Ovary (tissue), 9 donors: ENCODE measurements around the gene RGS6. TPM values are rescaled to one million over a fixed set of nuclear protein-coding genes. Genes with fewer than 3 reads are reported as not detected.

Source experiments
- DNase-seq, 5 donors: peaks; one replicate each; pipeline ENCODE4 v3.0.0-alpha.2; 2019 to 2020
- H3K27ac ChIP-seq, 2 donors: fragments of 200-600 bp; one replicate each; pipeline versions ENCODE4 v1.5.1 to v1.8.0; 2019 to 2022
- H3K27me3 ChIP-seq: fragments of 200-600 bp; one replicate; pipeline ENCODE4 v1.8.0; 2022
- H3K36me3 ChIP-seq: fragments of 200-600 bp; sonication (generic); one replicate; pipeline ENCODE4 v1.5.1; 2019
- H3K4me1 ChIP-seq: one replicate; pipeline ENCODE4 v1.8.1; 2013; ENCODE audit warnings: mild to moderate bottlenecking, moderate library complexity; ENCODE audit not compliant: insufficient read depth
- H3K4me3 ChIP-seq: fragments of 200-600 bp; sonication (generic); one replicate; pipeline ENCODE4 v1.5.1; 2017
- H3K9me3 ChIP-seq, 2 donors: fragments of 200-600 bp in 1 of 2; sonication (generic) in 1 of 2; one replicate each; pipeline versions ENCODE4 v1.5.1 to v1.8.1; 2013 to 2019; ENCODE audit warnings: mild to moderate bottlenecking in 1 of 2, moderate library complexity in 1 of 2
- EP300 ChIP-seq: sonication (generic); formaldehyde crosslinking; IDR thresholded peaks from one replicate; pipeline ENCODE4 v1.6.1; 2017; ENCODE audit warnings: antibody characterized with exemption
- POLR2A ChIP-seq: fragments of 450-650 bp; IDR thresholded peaks from one replicate; pipeline ENCODE4 v1.6.1; 2017; ENCODE audit warnings: antibody characterized with exemption, mild to moderate bottlenecking, moderate library complexity
- WGBS, 3 donors: extraction: QIAGEN DNeasy Blood & Tissue Kit in 1 of 3; methylation state at CpG; one replicate each; pipeline versions ENCODE4 v1.1.5 to v1.1.7; 2013 to 2017; 5-methylcytosine and 5-hydroxymethylcytosine counted together
- intact Hi-C, 4 donors: fragments of 100-400 bp; cut with DNase I; formaldehyde crosslinking; loops; one replicate each; pipeline versions ENCODE4 v1.11.0 to v1.15.1; 2022 to 2023
- polyA plus RNA-seq, 2 donors: library from polyadenylated mRNA; stranded (reverse); fragments of 200-250 nt in 1 of 2; fragments of 350-450 nt in 1 of 2; fragmentation: Illumina TruSeq in 1 of 2; extraction: RNeasy Lipid Tissue Mini Kit (QIAGEN cat#74804) in 1 of 2; gene quantifications; one replicate each; pipeline ENCODE4 v1.2.3, GENCODE V29; 2013 to 2014
- total RNA-seq, 7 donors: library from RNA; depleted of rRNA in 2 of 7; stranded (reverse); fragments of >200 nt in 2 of 7; fragmentation: NEBNext Ultra II Directional in 3 of 7; extraction: Animal tissue kit (Norgen Biotek cat#: 25700) in 3 of 7; gene quantifications; one replicate each; pipeline versions ENCODE4 v1.1.0 to v1.2.4, GENCODE V29; 2016 to 2023
- TF ChIP-seq, protein P1 (sequence below), 3 donors: fragments of 450-650 bp in 2 of 3; fragments of 200-600 bp in 1 of 3; IDR thresholded peaks; one replicate each; pipeline versions ENCODE4 v1.5.1 to v1.8.0; 2016 to 2022; ENCODE audit warnings: antibody characterized with exemption in 3 of 3, mild to moderate bottlenecking in 1 of 3
- donor health status: DM: no; HTN: no; CAD: no; lungs with moderate emphysema.
- donor health status: DM: no; HTN: no; CAD: no.
- donor health status: Bipolar disorder and iron deficiency.
- donor health status: DM: yes; HTN: yes; CAD: no.
- donor health status: DM: no; HTN: no; CAD: no.
- donor health status: DM: yes; HTN: yes; CAD: no.

RGS6 gene
- total and polyA plus RNA-seq, 9 donors = 0.53 to 6.9 (median 1.1) TPM

DNA sequence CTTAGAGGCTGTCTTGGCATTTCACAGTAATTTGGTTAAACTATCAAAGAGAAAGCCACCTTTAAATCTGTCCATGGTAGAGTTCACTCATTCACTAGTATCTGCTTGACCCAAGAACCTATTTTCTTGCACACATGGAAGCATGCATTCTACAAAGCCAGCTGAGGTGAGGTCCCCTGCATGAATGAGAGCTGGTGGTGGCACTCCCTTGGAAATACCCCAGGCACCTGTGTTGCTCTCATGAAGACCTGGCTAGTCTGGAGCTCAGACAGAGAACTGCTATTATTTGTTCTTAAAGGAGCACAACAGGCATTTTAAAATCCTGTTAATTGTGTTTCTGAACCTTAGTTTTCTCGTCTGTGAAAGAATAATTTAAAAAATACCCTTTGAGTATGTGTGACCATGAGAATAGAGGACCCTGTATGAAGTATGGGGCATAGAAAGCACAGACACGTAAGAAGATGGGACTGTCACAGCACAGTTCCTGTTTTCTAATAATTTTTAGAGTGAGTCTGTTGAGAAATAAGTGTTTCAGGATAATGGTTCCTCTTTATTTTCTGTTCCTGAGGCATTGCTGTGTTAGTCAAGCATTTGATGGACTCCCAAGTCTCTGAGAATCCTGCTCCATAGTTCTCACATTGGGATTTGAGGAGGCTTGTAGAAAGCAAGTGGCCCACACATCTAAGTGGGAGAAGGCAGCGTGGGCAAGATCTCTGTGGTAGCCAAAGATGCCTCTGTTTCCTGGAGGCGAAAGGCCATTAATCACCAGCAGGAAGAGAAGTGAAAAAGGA lies 10.9 kb downstream of the RGS6 start:
- H3K4me1 ChIP-seq = no peaks in the 10 kb centered on the region
- intact Hi-C loops = no loop called here
- no peaks in the 10 kb centered on the region for H3K27me3 ChIP-seq
- no peak for DNase-seq
- 73 to 78% (median 74%) methylated on average over 4 of the region's 4 CpGs for WGBS, 3 donors
- TF ChIP-seq POLR2A = no peak
- H3K4me3 ChIP-seq = no peak overlapping the region
- H3K27ac ChIP-seq = no peak overlapping the region
- no peaks in the 10 kb centered on the region for H3K36me3 ChIP-seq
- no peaks in the 10 kb centered on the region for H3K9me3 ChIP-seq

DNA sequence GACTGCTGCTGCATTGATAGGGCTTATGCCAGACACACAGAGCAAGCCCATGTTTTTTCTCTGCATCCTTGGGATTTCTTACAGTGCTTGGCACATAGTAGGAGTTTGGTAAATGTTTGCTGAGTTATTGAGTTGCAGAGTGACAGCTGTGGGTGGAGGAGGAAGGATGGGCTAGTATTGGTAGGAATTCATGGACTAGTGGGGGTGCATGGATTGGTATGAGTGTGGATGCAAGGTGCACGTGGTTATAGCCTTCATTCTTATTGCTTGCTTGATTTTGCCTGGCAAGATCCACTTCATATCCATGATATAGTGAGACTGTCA lies 11.4 kb downstream of the RGS6 start:
- TF ChIP-seq, protein P1, sequence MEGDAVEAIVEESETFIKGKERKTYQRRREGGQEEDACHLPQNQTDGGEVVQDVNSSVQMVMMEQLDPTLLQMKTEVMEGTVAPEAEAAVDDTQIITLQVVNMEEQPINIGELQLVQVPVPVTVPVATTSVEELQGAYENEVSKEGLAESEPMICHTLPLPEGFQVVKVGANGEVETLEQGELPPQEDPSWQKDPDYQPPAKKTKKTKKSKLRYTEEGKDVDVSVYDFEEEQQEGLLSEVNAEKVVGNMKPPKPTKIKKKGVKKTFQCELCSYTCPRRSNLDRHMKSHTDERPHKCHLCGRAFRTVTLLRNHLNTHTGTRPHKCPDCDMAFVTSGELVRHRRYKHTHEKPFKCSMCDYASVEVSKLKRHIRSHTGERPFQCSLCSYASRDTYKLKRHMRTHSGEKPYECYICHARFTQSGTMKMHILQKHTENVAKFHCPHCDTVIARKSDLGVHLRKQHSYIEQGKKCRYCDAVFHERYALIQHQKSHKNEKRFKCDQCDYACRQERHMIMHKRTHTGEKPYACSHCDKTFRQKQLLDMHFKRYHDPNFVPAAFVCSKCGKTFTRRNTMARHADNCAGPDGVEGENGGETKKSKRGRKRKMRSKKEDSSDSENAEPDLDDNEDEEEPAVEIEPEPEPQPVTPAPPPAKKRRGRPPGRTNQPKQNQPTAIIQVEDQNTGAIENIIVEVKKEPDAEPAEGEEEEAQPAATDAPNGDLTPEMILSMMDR (IDR thresholded peaks at IDR 0.05) = no peak
- TF ChIP-seq EP300 = no peak
- TF ChIP-seq POLR2A = no peak
- no peak for DNase-seq
- Histone ChIP-seq H3K4me3 (no peak overlapping the region), H3K27ac (no peak overlapping the region), H3K9me3 (no peaks in the 10 kb centered on the region), H3K4me1 (no peaks in the 10 kb centered on the region), H3K27me3 (no peaks in the 10 kb centered on the region), H3K36me3 (no peaks in the 10 kb centered on the region)
- 61 to 67% (median 63%) methylated on average over 1 of the region's 1 CpG for WGBS, 3 donors
- intact Hi-C loops = no loop called here

DNA sequence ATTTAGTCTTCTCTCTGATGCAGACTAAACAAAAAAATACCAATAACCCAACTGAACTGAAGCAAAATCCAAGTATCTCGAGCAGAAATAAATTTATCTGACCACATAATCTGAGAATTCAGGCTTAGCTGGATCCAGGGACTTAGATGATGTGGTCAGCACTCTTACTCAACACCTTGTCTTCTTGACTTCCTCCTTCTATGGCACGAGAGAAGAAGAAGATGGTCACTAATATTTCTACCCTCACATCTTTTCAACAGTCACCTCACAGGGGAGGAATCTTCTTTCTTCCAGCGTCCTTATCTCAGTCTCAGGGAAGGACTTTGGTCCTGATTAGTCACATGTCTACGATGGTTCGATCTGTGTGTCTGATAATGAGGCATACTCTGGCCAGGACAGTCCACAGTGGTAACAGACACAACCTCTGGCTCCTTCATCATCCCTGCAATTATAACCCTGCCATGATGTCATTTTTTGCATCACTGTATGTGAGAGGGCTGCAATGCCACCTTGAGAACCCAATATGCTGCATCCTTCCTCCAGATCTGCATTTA lies 15.8 kb downstream of the RGS6 start:
- intact Hi-C loops = no loop called here
- H3K9me3 ChIP-seq = no peaks in the 10 kb centered on the region
- no peak overlapping the region for H3K4me3 ChIP-seq
- H3K27me3 ChIP-seq = no peaks in the 10 kb centered on the region
- H3K4me1 ChIP-seq = no peaks in the 10 kb centered on the region
- 74 to 86% (median 83%) methylated on average over 5 of the region's 5 CpGs for WGBS, 3 donors
- H3K36me3 ChIP-seq = no peaks in the 10 kb centered on the region
- H3K27ac ChIP-seq = no peak overlapping the region
- no peak for DNase-seq
- TF ChIP-seq, protein P1 (IDR thresholded peaks at IDR 0.05) = no peak
- TF ChIP-seq POLR2A (no peak), EP300 (no peak)

DNA sequence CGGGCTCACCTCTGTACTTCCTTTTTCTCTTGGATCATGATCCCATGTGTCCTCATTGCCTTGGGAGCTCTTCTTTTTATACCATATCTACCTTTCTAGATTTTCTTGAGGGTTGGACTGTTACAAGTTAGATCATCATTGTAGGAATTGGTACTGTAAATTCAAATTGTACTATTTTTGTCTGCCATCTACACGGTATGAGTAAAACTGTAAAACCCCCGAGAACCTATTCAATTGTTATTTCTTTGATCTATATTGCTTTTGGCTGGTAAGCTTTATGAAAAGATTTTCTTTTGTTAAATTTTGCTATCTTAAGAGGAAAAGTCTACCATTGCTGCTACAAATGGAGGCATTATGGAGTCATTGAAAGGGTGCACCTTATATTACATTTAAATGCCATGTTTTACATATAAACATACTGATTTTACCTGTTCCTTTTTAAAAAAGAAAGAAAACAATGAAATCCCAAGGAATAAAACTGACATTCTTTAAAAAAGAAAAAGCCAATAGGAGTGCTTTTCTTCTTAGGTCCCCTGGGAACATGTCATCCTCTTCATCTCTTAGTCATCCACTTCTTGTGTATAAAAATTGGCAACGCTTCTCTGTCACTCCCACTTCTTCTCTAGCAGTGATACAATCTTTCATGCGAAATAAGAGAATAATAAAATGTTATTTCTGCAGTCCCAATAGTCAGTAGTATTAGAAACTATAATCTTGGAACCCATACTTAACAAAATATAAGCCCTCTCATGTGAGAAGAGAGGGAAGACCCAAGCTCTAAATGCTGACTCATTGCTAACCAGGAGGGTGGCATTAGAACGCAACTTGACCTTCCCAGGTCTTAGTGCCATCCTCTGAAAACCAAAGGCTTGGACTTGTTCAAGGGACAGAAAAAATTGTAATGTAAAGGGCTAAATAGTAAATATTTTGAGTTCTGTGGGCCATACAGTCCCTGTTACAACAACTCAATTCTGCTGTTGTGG lies 20.4 kb downstream of the RGS6 start:
- DNase-seq = no peak
- Histone ChIP-seq H3K27ac (no peak overlapping the region), H3K9me3 (no peaks in the 10 kb centered on the region), H3K27me3 (no peaks in the 10 kb centered on the region), H3K4me1 (no peaks in the 10 kb centered on the region), H3K4me3 (no peak overlapping the region), H3K36me3 (no peaks in the 10 kb centered on the region)
- TF ChIP-seq, protein P1 (IDR thresholded peaks at IDR 0.05) = no peak
- TF ChIP-seq POLR2A = no peak
- no peak for TF ChIP-seq EP300
- 81 to 84% (median 82%) methylated on average over 6 of the region's 6 CpGs for WGBS, 3 donors
- intact Hi-C loops = no loop called here
